Thyroid gland (tissue), 4 donors: Measurements from ENCODE around the gene S1PR4.

Experiments
- POLR2A ChIP-seq, 2 donors: fragments of 450-650 bp; IDR thresholded peaks; one replicate each; pipeline ENCODE4 v1.6.1; 2017; ENCODE audit warnings: antibody characterized with exemption in 2 of 2, mild to moderate bottlenecking in 2 of 2, moderate library complexity in 1 of 2
- TF ChIP-seq, protein P1 (sequence below), 6 experiments: fragments of 200-600 bp in 3 of 6; fragments of 450-650 bp in 3 of 6; sonication (generic) in 3 of 6; IDR thresholded peaks; one replicate each; pipeline ENCODE4 v1.5.1; 2016 to 2019; ENCODE audit warnings: antibody characterized with exemption in 6 of 6, mild to moderate bottlenecking in 2 of 6, inconsistent platforms in 1 of 6, moderate library complexity in 1 of 6

DNA sequence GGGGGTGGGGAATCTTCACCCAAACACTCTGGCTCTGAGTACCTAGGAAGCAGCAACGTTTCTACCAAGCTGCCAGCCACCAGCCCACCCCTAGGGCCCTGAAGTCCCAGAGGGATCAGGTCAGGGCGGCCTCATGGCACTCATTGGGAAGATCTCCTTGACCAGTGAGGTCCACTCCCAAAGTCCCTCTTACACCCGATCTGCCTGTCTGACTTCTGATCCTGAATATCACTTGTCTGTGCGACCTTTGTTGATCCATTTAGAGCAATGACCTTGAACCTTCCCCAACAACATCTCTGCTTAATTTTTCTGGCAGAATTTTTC, 44.8 kb upstream of the S1PR4 start:
- TF ChIP-seq, protein P1, sequence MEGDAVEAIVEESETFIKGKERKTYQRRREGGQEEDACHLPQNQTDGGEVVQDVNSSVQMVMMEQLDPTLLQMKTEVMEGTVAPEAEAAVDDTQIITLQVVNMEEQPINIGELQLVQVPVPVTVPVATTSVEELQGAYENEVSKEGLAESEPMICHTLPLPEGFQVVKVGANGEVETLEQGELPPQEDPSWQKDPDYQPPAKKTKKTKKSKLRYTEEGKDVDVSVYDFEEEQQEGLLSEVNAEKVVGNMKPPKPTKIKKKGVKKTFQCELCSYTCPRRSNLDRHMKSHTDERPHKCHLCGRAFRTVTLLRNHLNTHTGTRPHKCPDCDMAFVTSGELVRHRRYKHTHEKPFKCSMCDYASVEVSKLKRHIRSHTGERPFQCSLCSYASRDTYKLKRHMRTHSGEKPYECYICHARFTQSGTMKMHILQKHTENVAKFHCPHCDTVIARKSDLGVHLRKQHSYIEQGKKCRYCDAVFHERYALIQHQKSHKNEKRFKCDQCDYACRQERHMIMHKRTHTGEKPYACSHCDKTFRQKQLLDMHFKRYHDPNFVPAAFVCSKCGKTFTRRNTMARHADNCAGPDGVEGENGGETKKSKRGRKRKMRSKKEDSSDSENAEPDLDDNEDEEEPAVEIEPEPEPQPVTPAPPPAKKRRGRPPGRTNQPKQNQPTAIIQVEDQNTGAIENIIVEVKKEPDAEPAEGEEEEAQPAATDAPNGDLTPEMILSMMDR (IDR thresholded peaks at IDR 0.05) = no peak
- no peak for TF ChIP-seq POLR2A (IDR thresholded peaks at IDR 0.05)
